ENCODE results near the gene OSGIN1.

OSGIN1 gene

GRCh38 chr16:83925957-83926725 is 26.9 kb upstream of the OSGIN1 start:
- DNase-seq (ENCODE audit: low spot score), result no peak

- peak; percentile 83 for DNase-seq (ENCODE audit: low spot score)
Observed at GRCh38 chr16:83926726-83927397, 26.2 kb upstream of the OSGIN1 start.

- no peak for DNase-seq (ENCODE audit: low spot score)
Observed at GRCh38 chr16:83928341-83929055, 24.5 kb upstream of the OSGIN1 start.

GRCh38 chr16:83929811-83930555 is 23.1 kb upstream of the OSGIN1 start:
- no peak for DNase-seq (ENCODE audit: low spot score)

- no peak for DNase-seq (ENCODE audit: low spot score)
Observed at GRCh38 chr16:83930730-83931500, 22.1 kb upstream of the OSGIN1 start.

- no peak for DNase-seq (ENCODE audit: low spot score)
Observed at GRCh38 chr16:83931556-83931955, 21.5 kb upstream of the OSGIN1 start.

GRCh38 chr16:83932304-83932703 is 20.7 kb upstream of the OSGIN1 start:
- no peak for DNase-seq (ENCODE audit: low spot score)

- no peak for DNase-seq (ENCODE audit: low spot score)
Observed at GRCh38 chr16:83932955-83933673, 19.9 kb upstream of the OSGIN1 start.

GRCh38 chr16:83933885-83934683 is 19.0 kb upstream of the OSGIN1 start:
- no peak for DNase-seq (ENCODE audit: low spot score)

GRCh38 chr16:83934684-83934977 is 18.4 kb upstream of the OSGIN1 start:
- DNase-seq (ENCODE audit: low spot score), result no peak

GRCh38 chr16:83935005-83935857 is 17.8 kb upstream of the OSGIN1 start:
- no peak for DNase-seq (ENCODE audit: low spot score)

GRCh38 chr16:83935858-83936255 is 17.2 kb upstream of the OSGIN1 start:
- DNase-seq (ENCODE audit: low spot score), result no peak

- DNase-seq (ENCODE audit: low spot score), result no peak
Observed at GRCh38 chr16:83936581-83937165, 16.4 kb upstream of the OSGIN1 start.

GRCh38 chr16:83937267-83937666 is 15.8 kb upstream of the OSGIN1 start:
- no peak for DNase-seq (ENCODE audit: low spot score)

GRCh38 chr16:83937922-83938885 is 14.8 kb upstream of the OSGIN1 start:
- DNase-seq (ENCODE audit: low spot score), result no peak

- no peak for DNase-seq (ENCODE audit: low spot score)
Observed at GRCh38 chr16:83939266-83939855, 13.7 kb upstream of the OSGIN1 start.

GRCh38 chr16:83940119-83940518 is 12.9 kb upstream of the OSGIN1 start:
- DNase-seq (ENCODE audit: low spot score), result no peak
